DND-41 (cell line): ENCODE measurements around the gene GSX1.

Source experiments
- CTCF ChIP-seq: IDR thresholded peaks from 2 replicates; pipeline ENCODE4 v1.5.1; 2012; ENCODE audit warnings: borderline replicate concordance, low read length, moderate library complexity, mild to moderate bottlenecking; ENCODE audit not compliant: poor library complexity, severe bottlenecking; ENCODE audit errors: extremely low read depth
- EZH2 ChIP-seq: IDR thresholded peaks from 3 replicates; pipeline ENCODE4 v1.6.1; 2012; ENCODE audit warnings: borderline replicate concordance, low read depth, mild to moderate bottlenecking, moderate library complexity, low read length, inconsistent platforms; ENCODE audit not compliant: severe bottlenecking

- TF ChIP-seq EZH2 (no peak), CTCF (no peak)
These were observed 2.8 kb downstream of the GSX1 start for GRCh38 chr13:27794921-27795717.
